ENCODE results near the gene SHISA7. TPM values are rescaled to one million over a fixed set of nuclear protein-coding genes. Genes with fewer than 3 reads are reported as not detected.

SHISA7 gene
- total RNA-seq, 2 donors from 2014 or later: not detected

- H3K4me3 Mint-ChIP-seq: no peak overlapping the region
- Histone ChIP-seq H3K27me3 (ENCODE audit: control insufficient read depth, insufficient read depth, low read length, poor library complexity, severe bottlenecking) (peaks cover 62% of the 10 kb centered on the region), H3K27ac (ENCODE audit: low read depth, low read length) (no peak overlapping the region), H3K9ac (ENCODE audit: extremely low read depth, low read length, poor library complexity, severe bottlenecking) (no peak overlapping the region), H3K4me1 (ENCODE audit: control insufficient read depth, insufficient read depth, low read length) (no peaks in the 10 kb centered on the region), H3K9me3 (ENCODE audit: control insufficient read depth, low read length) (no peaks in the 10 kb centered on the region), H3K4me3 (ENCODE audit: low read length) (no peak overlapping the region), H3K36me3 (ENCODE audit: control insufficient read depth, insufficient read depth, low read length) (no peaks in the 10 kb centered on the region)
- H3K27me3 Mint-ChIP-seq (ENCODE audit: insufficient read depth): peaks cover 48% of the 10 kb centered on the region
- H3K9me3 Mint-ChIP-seq: no peaks in the 10 kb centered on the region
- DNase-seq: no peak
- 97% methylated on average over 4 of the region's 4 CpGs; no CpG with 5 or more reads in 1 of the 2 experiments for WGBS, 2 experiments (ENCODE audit: insufficient coverage in 1 of 2, insufficient read length in 1 of 2)
- H3K4me1 Mint-ChIP-seq: no peaks in the 10 kb centered on the region
- no peaks in the 10 kb centered on the region for H3K36me3 Mint-ChIP-seq (ENCODE audit: low read depth)
- H3K27ac Mint-ChIP-seq: no peak overlapping the region
- no peak for TF ChIP-seq CTCF (conservative IDR thresholded peaks at IDR 0.05)
Measured at GRCh38 chr19:55435020-55435419, 8.1 kb downstream of the SHISA7 start.

GRCh38 chr19:55434356-55434919 is 8.7 kb downstream of the SHISA7 start:
- 70% methylated on average over 3 of the region's 4 CpGs; no CpG with 5 or more reads in 1 of the 2 experiments for WGBS, 2 experiments (ENCODE audit: insufficient coverage in 1 of 2, insufficient read length in 1 of 2)
- Mint-ChIP-seq H3K27me3 (ENCODE audit: insufficient read depth) (peaks cover 45% of the 10 kb centered on the region), H3K27ac (no peak overlapping the region), H3K4me1 (no peaks in the 10 kb centered on the region), H3K9me3 (no peaks in the 10 kb centered on the region), H3K4me3 (no peak overlapping the region), H3K36me3 (ENCODE audit: low read depth) (no peaks in the 10 kb centered on the region)
- TF ChIP-seq CTCF (conservative IDR thresholded peaks at IDR 0.05): no peak
- DNase-seq: no peak
- Histone ChIP-seq H3K27me3 (ENCODE audit: control insufficient read depth, insufficient read depth, low read length, poor library complexity, severe bottlenecking) (peaks cover 56% of the 10 kb centered on the region), H3K9ac (ENCODE audit: extremely low read depth, low read length, poor library complexity, severe bottlenecking) (no peak overlapping the region), H3K36me3 (ENCODE audit: control insufficient read depth, insufficient read depth, low read length) (no peaks in the 10 kb centered on the region), H3K4me3 (ENCODE audit: low read length) (no peak overlapping the region), H3K4me1 (ENCODE audit: control insufficient read depth, insufficient read depth, low read length) (no peaks in the 10 kb centered on the region), H3K9me3 (ENCODE audit: control insufficient read depth, low read length) (no peaks in the 10 kb centered on the region), H3K27ac (ENCODE audit: low read depth, low read length) (no peak overlapping the region)

- TF ChIP-seq CTCF (conservative IDR thresholded peaks at IDR 0.05): no peak
- Mint-ChIP-seq H3K4me1 (no peaks in the 10 kb centered on the region), H3K4me3 (no peak overlapping the region), H3K9me3 (no peaks in the 10 kb centered on the region), H3K27ac (no peak overlapping the region), H3K36me3 (ENCODE audit: low read depth) (no peaks in the 10 kb centered on the region), H3K27me3 (ENCODE audit: insufficient read depth) (peaks cover 36% of the 10 kb centered on the region)
- H3K27ac ChIP-seq (ENCODE audit: low read depth, low read length): no peak overlapping the region
- no peaks in the 10 kb centered on the region for H3K36me3 ChIP-seq (ENCODE audit: control insufficient read depth, insufficient read depth, low read length)
- DNase-seq: peak; percentile 29
- no peaks in the 10 kb centered on the region for H3K4me1 ChIP-seq (ENCODE audit: control insufficient read depth, insufficient read depth, low read length)
- peaks cover 45% of the 10 kb centered on the region for H3K27me3 ChIP-seq (ENCODE audit: control insufficient read depth, insufficient read depth, low read length, poor library complexity, severe bottlenecking)
- no peak overlapping the region for H3K9ac ChIP-seq (ENCODE audit: extremely low read depth, low read length, poor library complexity, severe bottlenecking)
- H3K4me3 ChIP-seq (ENCODE audit: low read length): no peak overlapping the region
- H3K9me3 ChIP-seq (ENCODE audit: control insufficient read depth, low read length): no peaks in the 10 kb centered on the region
- 71 to 87% methylated on average over 47 to 48 of the region's 48 CpGs for WGBS, 2 experiments (ENCODE audit: insufficient coverage in 1 of 2, insufficient read length in 1 of 2)
Measured at GRCh38 chr19:55433292-55433691, 9.8 kb downstream of the SHISA7 start.

Data from endodermal cell (in vitro differentiated cells).